H9 (cell line): ENCODE measurements around the gene HEATR9. TPM values are rescaled to one million over a fixed set of nuclear protein-coding genes. Genes with fewer than 3 reads are reported as not detected.

Source experiments
- DNase-seq: peaks from one replicate; pipeline ENCODE4 v3.0.0-alpha.2; 2017
- H2AFZ ChIP-seq: one replicate; pipeline ENCODE4 v1.6.1; 2013; ENCODE audit warnings: mild to moderate bottlenecking, low read length, control low read depth, moderate library complexity
- H2AK5ac ChIP-seq: 2 replicates; pipeline ENCODE4 v1.6.1; 2013; ENCODE audit warnings: low read length, control low read depth, mixed read lengths; ENCODE audit not compliant: insufficient read length
- H2BK120ac ChIP-seq: one replicate; pipeline ENCODE4 v1.6.1; 2013; ENCODE audit warnings: low read depth, mild to moderate bottlenecking, low read length, control low read depth, inconsistent platforms; ENCODE audit not compliant: poor library complexity, severe bottlenecking
- H2BK12ac ChIP-seq: 2 replicates; pipeline ENCODE4 v1.6.1; 2013; ENCODE audit warnings: low read length, control low read depth, mixed read lengths, low read depth; ENCODE audit not compliant: insufficient read length
- H2BK15ac ChIP-seq: 2 replicates; pipeline ENCODE4 v1.6.1; 2013; ENCODE audit warnings: low read depth, low read length, control low read depth
- H2BK20ac ChIP-seq: one replicate; pipeline ENCODE4 v1.6.1; 2013; ENCODE audit warnings: low read depth, mild to moderate bottlenecking, low read length, control low read depth, inconsistent platforms; ENCODE audit not compliant: poor library complexity, severe bottlenecking
- H2BK5ac ChIP-seq: 2 replicates; pipeline ENCODE4 v1.6.1; 2013; ENCODE audit warnings: low read length, control low read depth, mixed read lengths; ENCODE audit not compliant: insufficient read length
- H3K14ac ChIP-seq: 2 replicates; pipeline ENCODE4 v1.6.1; 2013; ENCODE audit warnings: low read length, control low read depth; ENCODE audit not compliant: insufficient read depth
- H3K18ac ChIP-seq: 2 replicates; pipeline ENCODE4 v1.6.1; 2013; ENCODE audit warnings: low read depth, mild to moderate bottlenecking, mixed read lengths, low read length, control low read depth; ENCODE audit not compliant: insufficient read length
- H3K23ac ChIP-seq: 2 replicates; pipeline ENCODE4 v1.6.1; 2013; ENCODE audit warnings: low read length, control low read depth, mixed read lengths, low read depth; ENCODE audit not compliant: insufficient read length
- H3K23me2 ChIP-seq: 2 replicates; pipeline ENCODE4 v1.6.1; 2013; ENCODE audit warnings: low read depth, mild to moderate bottlenecking, mixed read lengths, low read length, control low read depth; ENCODE audit not compliant: insufficient read length, poor library complexity, severe bottlenecking
- H3K27ac ChIP-seq: 2 replicates; pipeline ENCODE4 v1.5.1; 2013; ENCODE audit warnings: low read length, control low read depth, mixed read lengths, low read depth; ENCODE audit not compliant: insufficient read length
- H3K27me3 ChIP-seq: 2 replicates; pipeline ENCODE4 v1.6.1; 2013; ENCODE audit warnings: low read length, control low read depth, inconsistent platforms; ENCODE audit not compliant: insufficient read depth
- H3K4ac ChIP-seq: 2 replicates; pipeline ENCODE4 v1.6.1; 2013; ENCODE audit warnings: low read depth, mild to moderate bottlenecking, control low read depth, inconsistent platforms, low read length, moderate library complexity
- H3K4me1 ChIP-seq: 2 replicates; pipeline ENCODE4 v1.6.1; 2013; ENCODE audit warnings: low read length, control low read depth, inconsistent platforms; ENCODE audit not compliant: insufficient read depth
- H3K4me2 ChIP-seq: 2 replicates; pipeline ENCODE4 v1.6.1; 2013; ENCODE audit warnings: low read length, control low read depth, mixed read lengths; ENCODE audit not compliant: insufficient read length, insufficient read depth
- H3K56ac ChIP-seq: 2 replicates; pipeline ENCODE4 v1.6.1; 2013; ENCODE audit warnings: low read depth, mild to moderate bottlenecking, mixed read lengths, low read length, control low read depth; ENCODE audit not compliant: insufficient read length
- H3K79me1 ChIP-seq: 2 replicates; pipeline ENCODE4 v1.6.1; 2013; ENCODE audit warnings: low read depth, mild to moderate bottlenecking, moderate library complexity, low read length, control low read depth, inconsistent platforms; ENCODE audit not compliant: insufficient read depth, poor library complexity, severe bottlenecking
- H3K79me2 ChIP-seq: 2 replicates; pipeline ENCODE4 v1.6.1; 2013; ENCODE audit warnings: low read length, control low read depth, inconsistent platforms; ENCODE audit not compliant: insufficient read depth
- H3K9ac ChIP-seq: 2 replicates; pipeline ENCODE4 v1.6.1; 2013; ENCODE audit warnings: low read length, control low read depth, mixed read lengths; ENCODE audit not compliant: insufficient read length; ENCODE audit errors: extremely low read depth
- H3K9me3 ChIP-seq: one replicate; pipeline ENCODE4 v1.6.1; 2013; ENCODE audit warnings: low read depth, low read length, inconsistent platforms; ENCODE audit not compliant: control insufficient read depth
- H3T11ph ChIP-seq: one replicate; pipeline ENCODE4 v1.6.1; 2013; ENCODE audit warnings: mild to moderate bottlenecking, low read length, control low read depth, inconsistent platforms
- H4K20me1 ChIP-seq: one replicate; pipeline ENCODE4 v1.6.1; 2013; ENCODE audit not compliant: control insufficient read depth, insufficient read length, insufficient read depth
- H4K5ac ChIP-seq: 2 replicates; pipeline ENCODE4 v1.6.1; 2013; ENCODE audit warnings: low read depth, mild to moderate bottlenecking, mixed read lengths, low read length, control low read depth; ENCODE audit not compliant: insufficient read length
- H4K8ac ChIP-seq: replicated peaks from 2 replicates; pipeline ENCODE4 v1.6.1; 2013; ENCODE audit warnings: low read length, control low read depth, mixed read lengths, low read depth; ENCODE audit not compliant: insufficient read length
- H4K91ac ChIP-seq: 2 replicates; pipeline ENCODE4 v1.6.1; 2013; ENCODE audit warnings: low read depth, mild to moderate bottlenecking, moderate library complexity, mixed read lengths, low read length, control low read depth; ENCODE audit not compliant: insufficient read length
- H3K27ac Mint-ChIP-seq, 3 experiments: 2 replicates in 2 of 3; 3 replicates in 1 of 3; pipeline ENCODE4 v1.8.0; 2020 to 2021; ENCODE audit warnings: mixed read lengths in 3 of 3, mild to moderate bottlenecking in 1 of 3, moderate library complexity in 1 of 3
- H3K27me3 Mint-ChIP-seq: 2 replicates; pipeline ENCODE4 v1.8.0; 2021; ENCODE audit warnings: low read depth, mild to moderate bottlenecking, moderate library complexity, mixed read lengths
- H3K36me3 Mint-ChIP-seq, 3 experiments: 2 replicates in 2 of 3; 3 replicates in 1 of 3; pipeline ENCODE4 v1.8.0; 2020 to 2021; ENCODE audit warnings: low read depth in 3 of 3, mixed read lengths in 3 of 3; ENCODE audit not compliant: insufficient read depth in 1 of 3
- H3K4me1 Mint-ChIP-seq, 2 experiments: 2 replicates each; pipeline ENCODE4 v1.8.0; 2020; ENCODE audit warnings: mixed read lengths in 2 of 2
- H3K4me3 Mint-ChIP-seq, 2 experiments: 2 replicates in 1 of 2; 3 replicates in 1 of 2; pipeline ENCODE4 v1.8.0; 2020 to 2021; ENCODE audit warnings: mild to moderate bottlenecking in 2 of 2, mixed read lengths in 2 of 2, moderate library complexity in 1 of 2
- H3K9me3 Mint-ChIP-seq, 2 experiments: 2 replicates in 1 of 2; 3 replicates in 1 of 2; pipeline ENCODE4 v1.8.0; 2020; ENCODE audit warnings: mild to moderate bottlenecking in 2 of 2, mixed read lengths in 2 of 2, moderate library complexity in 1 of 2
- CTCF ChIP-seq: fragments of 200-600 bp; sonication (generic); conservative IDR thresholded peaks from 3 replicates; pipeline ENCODE4 v1.8.0; 2021; ENCODE audit warnings: antibody characterized with exemption, mild to moderate bottlenecking
- WGBS: extraction: QIAGEN DNeasy Blood & Tissue Kit; methylation state at CpG from one replicate; pipeline ENCODE4 v1.1.7; 2013; ENCODE audit warnings: missing lambda C conversion rate, low lambda C conversion rate, mixed read lengths; ENCODE audit not compliant: insufficient read length; ENCODE audit errors: extremely low coverage; 5-methylcytosine and 5-hydroxymethylcytosine counted together
- total RNA-seq: library from RNA; stranded (reverse); gene quantifications from 2 replicates; pipeline ENCODE4 v1.2.1, GENCODE V29; 2021

The HEATR9 gene
- total RNA-seq, 1 experiment from 2014 or later, result not detected

- H3K36me3 Mint-ChIP-seq, result peaks cover 20 to 35% (median 21%) of the 10 kb centered on the region in 3 experiments; a peak in 6 of 7 replicates
- Histone ChIP-seq H3K18ac (peak overlapping the region; percentile 98), H3K4me2 (peak overlapping the region; percentile 99), H3K27me3 (no peaks in the 10 kb centered on the region), H3K14ac (peak overlapping the region; percentile 97), H3K79me1 (peaks cover 2% of the 10 kb centered on the region), H3K23me2 (peaks cover 4% of the 10 kb centered on the region), H3K4ac (no peak overlapping the region), H3K56ac (no peak overlapping the region), H3T11ph (no peak overlapping the region), H4K5ac (no peak overlapping the region), H2BK20ac (no peak overlapping the region), H2BK15ac (no peak overlapping the region), H3K4me1 (peaks cover 2% of the 10 kb centered on the region; the same call in 1 of the 2 replicates), H2AFZ (no peak overlapping the region), H4K8ac (no peak overlapping the region), H3K9me3 (no peaks in the 10 kb centered on the region), H4K20me1 (no peaks in the 10 kb centered on the region), H3K27ac (no peak overlapping the region), H2AK5ac (no peak overlapping the region), H3K9ac (peak overlapping the region; percentile 93), H2BK12ac (no peak overlapping the region), H2BK120ac (no peak overlapping the region), H2BK5ac (no peak overlapping the region), H3K79me2 (peaks cover 27% of the 10 kb centered on the region; the same call in 1 of the 2 replicates), H3K23ac (no peak overlapping the region), H4K91ac (no peak overlapping the region)
- H3K4me3 Mint-ChIP-seq, result peak overlapping the region; percentile 88 to 99
- DNase-seq, result peak; percentile 44
- H3K4me1 Mint-ChIP-seq, result peaks cover 31 to 35% of the 10 kb centered on the region in 2 experiments
- no CpG with 5 or more reads among the region's 24 CpGs for WGBS
- H3K27ac Mint-ChIP-seq, result peak overlapping the region; percentile 75 to 100 (median 97)
- no peak for TF ChIP-seq CTCF
- H3K9me3 Mint-ChIP-seq, result no peaks in the 10 kb centered on the region
- H3K27me3 Mint-ChIP-seq, result no peaks in the 10 kb centered on the region; the same call in 1 of the 2 replicates
These were observed 58.7 kb downstream of the HEATR9 start for GRCh38 chr17:35809855-35810461.
